Non-pigmented ciliary epithelial cell (primary cell): Measurements from ENCODE around the gene COL6A3.
"Not testable (repeated sequence)": the region's sequence is repeated elsewhere in the genome, so short reads cannot be mapped to it uniquely, and the experiment has no call there.

ENCODE experiments used
- DNase-seq: peaks from one replicate; pipeline ENCODE4 v3.0.0-alpha.2; 2010; ENCODE audit warnings: low read depth

COL6A3 gene

DNA sequence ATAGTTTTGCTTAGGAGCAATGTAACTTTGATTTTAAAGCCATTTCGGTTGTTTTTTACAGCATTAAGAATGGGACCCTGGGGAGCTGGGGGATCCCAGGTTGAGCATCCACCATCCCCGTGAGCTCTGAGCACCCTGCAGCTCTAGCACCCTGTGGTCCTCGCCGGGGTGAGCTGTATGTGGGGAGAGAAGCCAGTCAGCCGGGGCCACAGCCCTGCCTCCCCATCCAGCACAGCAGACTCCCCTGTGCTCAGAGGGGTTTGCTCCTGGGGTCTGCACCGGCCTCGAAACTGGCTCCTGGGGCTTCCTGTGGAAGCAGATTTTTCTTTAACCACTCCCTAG, 1.3 kb downstream of the COL6A3 start:
- DNase-seq, result no peak

DNA sequence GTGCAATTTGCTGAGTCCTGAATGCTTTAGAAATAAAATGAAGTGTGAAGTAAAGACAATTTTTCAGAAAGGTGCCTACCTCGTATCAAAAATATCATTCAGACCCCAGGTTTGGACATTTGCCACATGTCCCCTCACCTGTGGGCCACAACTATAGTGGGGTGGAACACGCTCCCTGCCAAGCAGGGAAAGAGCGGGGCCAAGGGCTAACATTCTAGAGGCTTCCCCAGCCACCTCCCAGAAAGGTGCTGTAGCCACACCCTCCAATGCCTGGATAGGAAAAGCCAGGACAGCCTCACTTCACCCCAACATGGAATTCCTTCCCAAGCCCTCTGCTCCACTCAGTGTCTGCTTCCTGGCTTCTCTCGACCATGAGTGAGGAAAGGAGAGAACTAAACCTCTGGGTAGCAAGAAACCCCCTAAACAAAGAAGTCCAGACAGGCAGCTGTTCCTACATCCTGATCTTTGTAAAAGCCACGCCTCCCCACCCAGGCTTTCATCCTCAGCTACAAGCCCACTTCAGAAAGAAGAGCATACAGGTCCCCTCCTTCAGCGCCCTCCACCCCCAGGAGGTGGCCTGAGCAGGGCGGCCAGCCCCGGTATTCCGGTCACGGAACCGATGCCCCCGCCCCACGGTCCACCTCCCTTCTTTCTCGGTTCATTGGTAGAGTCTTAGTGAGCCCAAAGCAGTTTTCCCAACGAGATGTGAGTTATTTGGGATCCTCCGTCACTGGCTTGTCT, 2.1 kb downstream of the COL6A3 start:
- no peak for DNase-seq

DNA sequence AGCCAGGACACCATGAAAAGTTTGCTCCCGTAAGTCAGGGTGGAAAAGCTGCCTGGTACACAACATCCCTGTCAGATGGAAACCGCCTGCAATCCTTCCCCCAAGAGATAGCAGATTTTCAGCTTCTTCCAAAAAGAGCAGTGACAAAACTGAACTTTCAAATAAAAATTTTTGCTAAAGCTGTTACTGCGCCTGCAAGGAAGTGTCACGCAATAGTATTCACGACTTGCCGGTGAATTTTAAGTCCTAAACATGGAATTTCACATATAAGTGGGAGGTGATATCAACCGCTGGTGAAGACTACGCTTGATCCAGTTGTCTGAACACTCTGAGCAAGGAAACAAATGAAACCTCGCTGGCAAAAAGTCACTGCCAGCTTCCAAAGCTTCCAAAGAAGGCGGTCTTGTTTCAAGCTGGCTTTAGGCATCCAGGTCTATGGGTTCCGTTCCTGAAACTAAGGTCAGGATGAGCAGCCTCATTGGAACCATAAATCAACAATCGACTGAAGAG, 2.8 kb downstream of the COL6A3 start:
- DNase-seq, result no peak

DNA sequence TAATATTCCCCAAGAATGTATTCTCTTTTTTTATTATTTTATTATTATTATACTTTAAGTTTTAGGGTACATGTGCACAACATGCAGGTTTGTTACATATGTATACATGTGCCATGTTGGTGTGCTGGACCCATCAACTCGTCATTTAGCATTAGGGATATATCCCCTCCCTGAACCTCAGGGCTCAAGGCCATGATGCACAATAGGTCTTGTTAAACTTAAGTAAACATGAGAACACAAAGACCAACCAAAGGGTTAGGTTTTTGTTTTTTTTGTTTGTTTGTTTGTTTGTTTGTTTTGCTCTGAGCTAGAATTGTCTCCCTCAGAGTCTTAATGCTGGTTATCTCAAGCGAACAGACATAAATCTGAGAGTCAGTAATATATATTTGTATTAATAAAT, 4.7 kb downstream of the COL6A3 start:
- not testable (repeated sequence) for DNase-seq

DNA sequence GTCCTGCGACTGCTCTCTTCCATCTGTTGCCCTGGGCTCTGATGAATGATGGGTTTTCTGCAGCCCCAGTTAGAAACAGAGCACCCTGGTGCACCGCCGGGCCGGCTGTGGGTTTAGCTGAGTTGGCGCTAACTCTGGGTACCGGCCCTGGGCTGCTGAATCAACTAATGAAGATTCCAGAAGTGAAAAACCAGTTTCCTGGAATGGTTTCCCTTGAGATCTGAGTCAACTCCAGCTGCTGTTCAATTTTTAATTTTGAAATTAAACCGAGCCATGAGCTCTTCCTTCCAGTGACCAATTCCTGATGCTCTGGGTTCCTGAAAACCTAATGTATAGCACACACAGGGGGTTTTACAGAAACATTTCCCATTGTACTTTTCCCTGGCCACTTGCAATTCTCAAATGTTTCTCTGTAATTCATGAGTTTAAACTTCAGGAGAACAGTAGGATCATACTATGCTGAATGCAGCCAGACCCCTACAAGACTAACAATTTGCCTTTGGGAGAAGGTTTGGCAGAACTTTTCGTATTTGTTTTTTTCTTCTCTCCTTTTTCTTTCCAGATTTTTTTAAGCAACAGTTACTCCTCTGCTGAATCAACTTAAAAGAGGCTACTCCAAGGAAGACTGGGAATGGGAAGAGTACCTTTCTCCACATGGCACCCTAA, 5.5 kb downstream of the COL6A3 start:
- DNase-seq, result no peak

DNA sequence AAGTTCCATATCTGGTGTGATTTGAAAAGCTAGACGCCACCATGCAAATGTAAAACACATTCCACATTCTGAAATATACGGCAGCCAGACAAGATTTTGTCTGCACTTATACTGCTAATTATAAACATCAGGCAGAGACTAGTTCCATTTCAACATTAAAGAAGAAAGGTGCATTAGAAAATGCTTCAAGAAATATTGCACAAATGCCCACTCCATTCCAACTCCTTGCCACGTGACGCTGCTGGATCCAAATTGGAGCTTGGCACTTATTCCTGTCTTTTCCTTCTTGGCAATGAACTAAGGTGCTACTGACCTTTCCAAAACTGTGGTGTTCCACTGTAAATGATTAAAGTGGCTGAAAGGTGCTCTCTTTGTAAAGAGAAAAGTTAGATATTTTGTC, 6.3 kb downstream of the COL6A3 start:
- DNase-seq, result no peak

DNA sequence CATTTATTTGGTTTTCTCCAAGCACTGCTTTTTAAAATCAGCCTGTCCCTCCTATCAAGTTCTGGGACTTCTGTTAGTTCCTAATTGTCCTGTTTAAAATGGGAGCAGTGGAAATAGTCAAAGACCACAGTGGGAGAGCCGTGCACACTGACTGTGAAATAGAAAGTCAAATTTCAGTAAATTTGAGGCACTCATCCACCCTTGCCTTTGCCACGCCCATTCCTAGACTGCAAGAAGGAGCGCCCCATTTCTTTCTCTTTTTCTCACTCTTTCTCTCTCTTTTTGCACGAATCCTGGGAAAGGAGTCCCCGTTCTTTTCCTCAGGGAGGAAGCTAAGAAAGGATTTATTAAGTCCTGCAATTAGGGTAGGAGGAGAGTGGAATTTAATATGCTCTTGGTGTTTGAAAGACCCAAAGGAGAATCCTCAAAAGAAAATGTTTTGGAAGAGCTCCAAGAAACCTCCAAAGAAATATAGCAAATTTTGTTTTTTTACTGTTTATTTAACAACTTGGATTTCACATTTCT, 7.5 kb downstream of the COL6A3 start:
- DNase-seq, result no peak

DNA sequence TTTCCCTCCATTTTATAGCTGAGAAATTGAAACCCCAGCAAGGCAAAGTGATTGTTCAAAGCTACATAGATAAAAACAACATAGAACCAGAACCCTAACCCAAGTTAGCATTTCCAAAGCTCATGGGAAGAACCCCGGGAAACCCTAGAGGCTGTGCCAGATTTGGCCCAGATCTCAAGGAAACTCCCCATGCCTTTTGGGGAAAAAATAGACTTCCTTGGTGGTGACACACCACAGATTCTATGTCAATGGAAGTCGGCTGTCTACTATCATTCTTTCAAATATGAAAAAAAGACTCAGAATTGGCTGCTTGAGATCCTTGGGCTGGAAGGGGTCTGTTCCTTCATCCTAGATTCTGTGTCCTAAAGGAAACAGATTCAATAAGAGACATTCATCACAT, 8.4 kb downstream of the COL6A3 start:
- no peak for DNase-seq

DNA sequence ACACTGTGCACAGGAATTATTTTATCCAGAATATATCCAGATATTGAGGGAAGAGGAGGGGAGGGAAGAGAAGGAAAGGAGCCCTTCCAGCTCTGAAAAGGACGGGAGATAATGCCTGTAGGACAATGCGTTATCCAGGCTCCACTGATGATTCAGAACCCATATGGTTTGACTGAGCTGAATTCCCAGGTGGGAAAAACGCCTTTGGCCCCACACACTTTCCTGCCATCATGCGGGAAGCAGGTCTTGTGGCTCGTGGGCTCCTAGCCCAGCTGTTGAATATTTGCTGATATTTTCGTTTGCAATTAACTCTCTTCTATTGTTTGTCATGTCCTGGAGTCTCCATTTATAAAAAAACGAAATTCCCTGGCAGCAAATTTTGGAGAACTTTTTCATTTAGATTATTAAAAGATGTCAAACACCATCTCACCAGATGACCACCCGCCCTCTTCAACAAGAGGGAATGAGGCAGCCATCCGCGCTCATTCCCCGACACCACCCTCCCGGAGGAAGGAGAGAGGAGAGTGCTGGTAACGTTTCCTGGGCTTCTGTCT, 8.9 kb downstream of the COL6A3 start:
- DNase-seq, result no peak

DNA sequence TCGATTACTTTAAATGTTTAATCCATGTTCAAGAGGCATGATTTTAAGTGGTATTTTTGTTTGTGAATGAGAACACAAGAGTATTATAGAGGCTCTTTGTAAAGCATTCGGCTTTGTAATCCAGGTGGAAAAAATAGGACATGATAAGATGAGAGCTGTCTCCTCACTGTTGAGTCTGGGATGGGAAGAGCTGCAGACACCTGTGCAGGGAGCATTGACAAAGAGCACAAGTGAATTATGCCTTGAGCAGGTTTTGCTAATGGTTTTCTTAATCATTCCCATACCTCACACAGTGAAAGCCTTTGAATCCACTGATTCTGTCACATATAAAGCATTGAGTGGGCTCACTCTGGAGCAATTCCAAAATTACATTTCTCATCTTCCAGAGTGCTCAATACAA, 9.6 kb downstream of the COL6A3 start:
- no peak for DNase-seq

DNA sequence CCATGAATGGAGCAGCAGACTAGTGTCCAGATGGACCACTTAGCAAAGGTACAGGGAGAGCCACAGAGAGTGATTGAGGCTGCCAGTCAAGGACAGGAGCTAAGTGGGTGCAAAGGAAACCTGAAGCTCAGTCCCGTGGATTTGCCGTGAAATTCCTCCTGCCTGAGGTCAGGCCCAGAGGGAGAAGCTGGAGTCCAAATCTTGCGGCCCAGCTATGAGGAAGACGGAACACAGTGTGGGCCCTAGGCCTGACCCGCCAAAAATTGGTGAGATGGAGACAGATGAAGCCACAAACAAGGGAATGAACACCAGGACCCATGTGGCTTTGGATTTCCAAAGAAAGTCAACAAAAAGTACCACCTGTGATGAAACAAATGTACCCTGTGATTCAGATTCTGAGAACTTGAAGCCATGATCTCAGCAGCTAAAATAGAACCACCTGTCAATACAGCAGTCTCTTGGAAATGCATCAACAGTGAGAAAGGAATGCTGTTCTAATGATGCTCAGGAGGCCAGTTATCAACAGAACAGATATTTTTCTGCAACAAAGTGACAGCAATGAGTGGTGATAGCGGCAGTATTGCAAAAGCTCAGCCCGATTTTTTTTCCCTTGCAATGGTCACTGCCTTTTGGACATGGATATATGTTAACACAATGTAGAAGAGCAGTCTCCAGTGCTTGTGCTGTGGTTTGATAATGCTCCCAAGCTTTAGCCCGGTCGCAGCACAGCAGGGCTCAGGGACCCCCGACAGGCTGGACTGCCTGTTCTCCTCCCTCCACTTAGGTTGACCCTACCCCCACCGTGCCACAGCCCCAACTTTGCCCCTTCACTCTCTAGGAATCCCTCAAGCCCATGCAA, 10.7 kb downstream of the COL6A3 start:
- DNase-seq, result no peak

DNA sequence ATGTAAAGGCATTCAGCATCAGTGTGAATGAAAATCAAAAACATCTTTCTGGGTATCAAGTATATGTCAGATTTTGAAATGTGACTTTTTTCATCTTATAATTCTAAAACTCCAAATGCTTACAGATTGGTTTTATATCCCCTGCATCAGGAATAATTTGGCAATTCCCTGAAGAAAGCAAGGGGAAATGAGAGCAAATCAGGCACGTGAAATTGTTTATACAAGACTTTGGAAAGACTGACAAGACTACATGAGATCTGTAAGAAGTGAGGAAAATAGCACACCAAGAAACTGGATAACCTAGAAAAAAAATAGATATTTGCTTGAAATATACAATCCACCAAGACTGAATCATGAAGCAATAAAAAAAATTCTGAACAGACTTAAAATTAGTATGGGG, 13.8 kb downstream of the COL6A3 start:
- DNase-seq, result no peak

DNA sequence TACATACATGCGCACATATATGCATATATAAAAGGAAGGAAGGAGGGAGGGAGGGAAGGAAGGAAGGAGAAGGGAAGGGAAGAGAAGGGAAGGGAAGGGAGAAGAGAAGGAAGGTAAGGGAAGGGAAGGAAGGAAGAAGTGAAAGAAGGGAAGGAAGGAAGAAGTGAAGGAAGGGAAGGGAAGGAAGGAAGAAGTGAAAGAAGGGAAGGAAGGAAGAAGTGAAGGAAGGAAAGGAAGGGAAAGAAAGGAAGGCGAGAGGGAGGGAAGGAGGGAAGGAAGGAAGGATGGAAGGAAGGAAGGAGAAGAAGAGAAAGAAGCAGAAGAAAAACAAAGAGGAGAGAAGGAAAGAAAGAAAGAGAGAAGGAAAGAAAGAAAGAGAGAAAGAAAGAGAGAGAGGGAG, 16.9 kb downstream of the COL6A3 start:
- no peak for DNase-seq

DNA sequence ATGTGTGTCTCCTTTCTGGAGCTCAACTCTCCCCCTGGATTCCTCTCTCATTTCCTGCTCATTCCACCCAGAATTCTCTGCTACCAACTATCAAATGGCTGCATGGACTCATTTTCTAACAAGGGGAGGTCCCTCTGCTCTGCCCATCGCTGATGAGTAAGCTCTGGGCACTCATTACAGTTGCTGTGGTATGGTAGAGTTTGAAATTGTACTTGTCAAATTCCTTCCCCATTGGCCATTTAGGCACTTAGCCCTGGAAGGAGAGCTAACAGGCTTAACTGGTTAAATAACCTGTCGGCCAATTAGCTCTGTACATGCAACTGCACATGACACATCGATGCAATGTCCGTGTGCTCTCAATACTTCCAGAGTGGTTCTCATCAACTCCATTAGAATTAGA, 20.4 kb downstream of the COL6A3 start:
- DNase-seq, result no peak

DNA sequence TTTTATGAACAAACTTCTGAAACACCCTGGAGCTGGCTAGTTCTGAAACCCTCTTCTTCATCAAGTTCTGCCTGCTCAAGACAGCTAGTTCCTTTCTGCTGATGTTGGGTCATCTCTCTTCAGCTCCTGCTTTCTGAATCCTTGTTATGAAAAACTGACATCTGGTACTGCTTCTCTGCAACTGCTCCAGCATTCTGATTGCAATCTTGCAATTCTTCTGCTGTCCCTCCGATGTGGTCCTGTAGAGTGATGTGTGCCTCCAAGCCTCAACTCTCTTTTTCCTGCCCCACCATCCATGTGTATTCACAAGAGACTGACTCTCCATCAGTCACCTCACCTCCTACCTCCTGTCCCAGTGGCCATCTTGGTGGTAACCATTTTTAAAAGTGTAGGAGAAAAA, 21.8 kb downstream of the COL6A3 start:
- DNase-seq, result no peak

DNA sequence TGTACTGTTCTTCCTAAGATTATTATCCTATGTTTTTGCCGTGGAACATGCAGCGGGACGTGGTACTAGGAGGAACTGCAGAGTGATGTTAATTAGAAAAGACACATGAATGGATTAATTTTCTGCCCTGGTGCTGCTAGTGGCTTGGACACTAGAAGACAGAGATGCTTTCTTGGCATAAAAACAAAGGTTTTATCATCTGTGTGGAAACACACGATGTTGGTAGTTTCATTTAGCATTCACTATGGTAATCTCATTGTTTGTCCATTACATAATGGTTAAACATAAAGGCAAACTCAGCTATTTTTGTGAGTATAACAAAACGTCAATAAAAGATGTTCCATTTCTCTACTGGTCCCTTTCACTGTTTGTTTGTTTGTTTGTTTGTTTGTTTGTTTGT, 22.8 kb downstream of the COL6A3 start:
- DNase-seq, result no peak

DNA sequence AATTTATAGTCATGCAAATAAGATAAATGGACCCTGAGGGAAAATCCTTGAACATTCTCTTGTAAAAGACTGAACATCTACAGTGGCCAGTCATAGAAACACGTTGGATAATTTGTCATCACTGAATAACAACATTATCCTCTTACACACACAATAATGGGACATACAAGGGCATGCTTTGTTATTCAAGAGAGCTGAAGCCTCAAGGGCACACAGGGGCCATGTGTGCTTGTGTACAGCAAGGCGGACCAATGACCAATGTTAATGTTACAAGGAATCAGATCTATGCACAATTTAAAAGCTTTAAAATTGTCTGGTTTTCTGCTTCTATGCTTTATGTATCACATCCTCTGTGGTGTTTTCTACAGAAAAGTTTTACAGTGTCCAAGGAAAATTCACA, 23.7 kb downstream of the COL6A3 start:
- no peak for DNase-seq

DNA sequence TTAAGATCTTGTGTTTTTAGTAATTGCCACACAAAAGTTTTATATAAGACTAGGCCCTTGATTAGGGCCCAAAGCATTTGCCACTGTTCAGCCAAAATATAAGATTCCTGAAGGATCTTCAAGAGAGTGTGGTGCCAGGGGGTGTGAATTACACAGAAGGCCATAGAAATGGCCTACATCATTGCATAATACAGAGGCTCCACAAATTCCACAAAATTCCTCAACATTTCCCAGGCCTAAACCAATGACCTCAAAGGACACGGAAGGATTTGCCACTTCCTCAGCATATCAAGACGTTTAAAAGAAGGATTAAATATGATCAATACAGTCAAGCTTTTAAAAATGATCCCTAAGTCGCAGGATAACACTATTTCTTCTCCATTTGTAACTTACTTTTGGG, 24.1 kb downstream of the COL6A3 start:
- no peak for DNase-seq

DNA sequence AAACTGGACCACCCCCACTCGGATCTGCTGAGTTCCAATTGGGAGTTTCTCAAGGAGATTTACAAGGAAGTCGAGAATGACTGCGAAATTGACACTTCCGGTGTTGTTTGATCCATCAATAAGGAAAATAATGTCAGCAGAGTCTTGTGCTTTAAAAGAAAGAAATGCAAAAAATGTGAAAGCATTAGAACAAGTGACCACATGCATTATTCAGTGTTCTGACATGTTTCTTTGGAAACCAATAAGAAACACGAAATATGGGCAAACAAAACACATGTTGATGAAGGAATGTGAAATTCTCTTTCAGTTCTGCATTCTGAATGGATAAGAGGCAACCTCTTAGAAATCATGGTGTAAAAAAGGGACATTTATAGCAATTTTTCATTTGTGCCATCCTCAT, 25.9 kb downstream of the COL6A3 start:
- no peak for DNase-seq

DNA sequence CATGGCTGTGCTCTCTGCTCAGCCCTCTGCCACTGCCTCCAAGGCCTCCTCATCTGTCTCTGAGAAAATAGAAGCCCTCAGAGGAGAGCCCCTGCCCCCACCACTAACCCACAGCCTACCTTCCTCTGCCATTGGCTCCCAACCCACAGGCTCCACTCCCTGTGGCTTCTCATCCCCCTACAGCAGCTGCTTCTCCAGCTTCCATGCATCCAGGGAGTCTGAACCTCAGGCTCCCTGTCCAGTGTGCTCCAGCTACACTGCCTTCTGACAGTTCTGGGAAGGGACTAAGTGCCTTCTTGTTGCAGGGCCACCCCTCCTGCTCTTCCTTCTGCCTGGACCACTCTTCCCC, 29.3 kb downstream of the COL6A3 start:
- DNase-seq, result no peak

DNA sequence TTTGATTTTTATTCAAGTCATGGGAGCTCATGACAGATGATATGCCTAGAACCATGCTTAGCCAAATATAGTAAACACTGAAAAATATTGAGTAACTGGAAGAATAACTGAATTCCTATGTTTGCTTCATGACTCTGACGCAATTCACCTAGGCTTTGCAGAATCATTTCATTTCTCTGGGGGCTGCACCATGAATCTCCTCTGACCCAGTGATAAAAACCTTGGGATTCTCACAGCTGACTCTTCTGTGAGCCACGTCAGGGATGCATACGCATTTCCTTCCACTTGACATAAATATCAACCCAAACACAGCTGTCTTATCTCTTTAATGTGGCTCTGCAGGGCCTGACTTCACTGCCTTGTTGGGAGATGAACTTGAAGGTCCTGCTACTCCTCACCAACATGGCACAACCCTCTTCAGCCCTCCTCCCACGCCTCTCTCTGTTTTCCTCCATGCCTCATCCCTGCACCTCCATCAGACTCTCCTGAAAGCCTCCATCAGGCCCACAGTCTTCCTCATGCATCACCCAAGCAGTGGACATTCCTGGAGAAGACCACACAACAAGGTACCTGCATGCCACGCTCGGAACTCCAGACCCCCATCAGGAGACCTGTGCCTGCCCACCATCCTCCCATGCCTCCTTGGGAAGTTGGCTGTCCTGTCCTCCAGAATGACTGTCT, 29.8 kb downstream of the COL6A3 start:
- no peak for DNase-seq

DNA sequence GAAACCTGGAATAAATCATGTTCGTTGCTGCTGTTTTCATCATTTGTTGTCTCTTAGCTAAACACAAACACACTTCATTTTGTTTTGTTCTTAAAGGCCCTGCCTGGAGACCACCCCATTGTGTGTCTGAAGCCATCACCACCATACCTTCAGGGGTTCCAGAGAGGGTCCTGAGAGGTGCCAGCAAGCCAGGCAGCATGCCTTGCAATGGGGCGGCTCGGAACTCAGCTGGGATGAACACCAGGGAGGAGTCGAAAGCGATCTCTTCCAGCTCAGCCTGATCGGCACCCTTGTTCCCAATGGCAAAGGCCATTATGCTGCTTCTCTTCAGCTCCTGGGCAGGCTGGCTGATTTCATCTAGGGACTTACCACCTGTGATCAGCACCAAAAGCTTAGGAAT, 33.2 kb downstream of the COL6A3 start:
- no peak for DNase-seq
